Measurements from ENCODE around the gene SRPK2.

Gene SRPK2

GRCh38 chr7:105098863-105099515 is 289.7 kb downstream of the SRPK2 start:
- no peak for DNase-seq (ENCODE audit: low read depth, low spot score)

- no peak for DNase-seq (ENCODE audit: low read depth, low spot score)
Measured at GRCh38 chr7:105097619-105098018, 291.1 kb downstream of the SRPK2 start.

- no peak for DNase-seq (ENCODE audit: low read depth, low spot score)
Measured at GRCh38 chr7:105096306-105096705, 292.4 kb downstream of the SRPK2 start.

- no peak for DNase-seq (ENCODE audit: low read depth, low spot score)
Measured at GRCh38 chr7:105094966-105095365, 293.8 kb downstream of the SRPK2 start.

- DNase-seq (ENCODE audit: low read depth, low spot score) = no peak
Measured at GRCh38 chr7:105088456-105088855, 300.3 kb downstream of the SRPK2 start.

GRCh38 chr7:105087981-105088380 is 300.7 kb downstream of the SRPK2 start:
- no peak for DNase-seq (ENCODE audit: low read depth, low spot score)

- DNase-seq (ENCODE audit: low read depth, low spot score) = no peak
Measured at GRCh38 chr7:105086850-105087249, 301.9 kb downstream of the SRPK2 start.

- no peak for DNase-seq (ENCODE audit: low read depth, low spot score)
Measured at GRCh38 chr7:105084581-105084980, 304.1 kb downstream of the SRPK2 start.

GRCh38 chr7:105079348-105079747 is 309.4 kb downstream of the SRPK2 start:
- no peak for DNase-seq (ENCODE audit: low read depth, low spot score)

GRCh38 chr7:105073143-105073542 is 315.6 kb downstream of the SRPK2 start:
- DNase-seq (ENCODE audit: low read depth, low spot score) = no peak

- DNase-seq (ENCODE audit: low read depth, low spot score) = no peak
Measured at GRCh38 chr7:105068886-105069285, 319.8 kb downstream of the SRPK2 start.

GRCh38 chr7:105067691-105068090 is 321.0 kb downstream of the SRPK2 start:
- no peak for DNase-seq (ENCODE audit: low read depth, low spot score)
